Panc1 (cell line): ENCODE results near the gene CHCHD2. TPM values are rescaled to one million over a fixed set of nuclear protein-coding genes. Genes with fewer than 3 reads are reported as not detected.
"Not testable (repeated sequence)": the region's sequence is repeated elsewhere in the genome, so short reads cannot be mapped to it uniquely, and the experiment has no call there.

Experiments
- ATAC-seq: fragments of 200-7000 bp; cut with Tn5 transposase; 2 replicates; pipeline ENCODE4 v1.9.1; 2020; ENCODE audit warnings: mild to moderate bottlenecking, moderate library complexity
- BruUV-seq: library from RNA; stranded (reverse); fragments of 400-500 nt; replicated peaks from 2 replicates; lab custom pipeline; 2021; lab: Mats Ljungman, UMichigan
- CTCF ChIA-PET: fragments of 300-600 bp; sonication (Branson Sonifier 250); formaldehyde crosslinking; loops from one replicate; lab custom pipeline; 2022; ENCODE audit warnings: antibody characterized with exemption; lab: Charles Lee
- POLR2A ChIA-PET: fragments of 300-600 bp; sonication (Branson Sonifier 250); formaldehyde crosslinking; loops from one replicate; lab custom pipeline; 2022; ENCODE audit warnings: antibody characterized with exemption; lab: Charles Lee
- DNase-seq: peaks from one replicate; pipeline ENCODE4 v3.0.0-alpha.2; 2010; ENCODE audit warnings: low read depth, low spot score
- H3K27ac ChIP-seq: 2 replicates; pipeline ENCODE4 v1.5.1; 2011; ENCODE audit warnings: mild to moderate bottlenecking, low read length, inconsistent platforms
- H3K27me3 ChIP-seq: fragments of 200-500 bp; sonication (Bioruptor generic); 2 replicates; pipeline ENCODE4 v1.6.0; 2014; ENCODE audit warnings: low read length, inconsistent platforms; ENCODE audit not compliant: control insufficient read depth, insufficient read depth
- H3K36me3 ChIP-seq: fragments of 200-500 bp; sonication (Bioruptor generic); 2 replicates; pipeline ENCODE4 v1.5.1; 2014; ENCODE audit warnings: inconsistent platforms, mild to moderate bottlenecking, low read length, moderate library complexity; ENCODE audit not compliant: control insufficient read depth, insufficient read depth
- H3K4me1 ChIP-seq: 2 replicates; pipeline ENCODE4 v1.5.1; 2011; ENCODE audit warnings: inconsistent platforms, mild to moderate bottlenecking, low read length, moderate library complexity; ENCODE audit not compliant: control insufficient read depth, insufficient read depth
- H3K4me3 ChIP-seq, 2 experiments: 2 replicates each; pipeline ENCODE4 v1.5.1; 2011 to 2012; ENCODE audit warnings: low read depth in 2 of 2, low read length in 2 of 2, mild to moderate bottlenecking in 2 of 2, inconsistent platforms in 1 of 2, moderate library complexity in 1 of 2
- H3K9me3 ChIP-seq: fragments of 200-500 bp; sonication (Bioruptor generic); 2 replicates; pipeline ENCODE4 v1.5.1; 2014; ENCODE audit warnings: low read depth, mild to moderate bottlenecking, inconsistent platforms, low read length, moderate library complexity; ENCODE audit not compliant: control insufficient read depth, insufficient read depth
- POLR2AphosphoS5 ChIP-seq: IDR thresholded peaks from 2 replicates; pipeline ENCODE4 v1.6.1; 2012; ENCODE audit warnings: mild to moderate bottlenecking, low read depth, low read length, moderate library complexity
- SIN3A ChIP-seq: IDR thresholded peaks from 2 replicates; pipeline ENCODE4 v1.6.1; 2012; ENCODE audit warnings: low read depth, mild to moderate bottlenecking, low read length, moderate library complexity, borderline replicate concordance; ENCODE audit not compliant: insufficient read depth
- TCF7L2 ChIP-seq: IDR thresholded peaks from 2 replicates; pipeline ENCODE4 v1.6.1; 2011; ENCODE audit warnings: mild to moderate bottlenecking, low read depth, low read length, inconsistent platforms
- in situ Hi-C: cut with HindIII; loops from 2 replicates; pipeline ENCODE4 v1.10.0; 2016; ENCODE audit warnings: low sequenced_read_pairs, low pct_unique_long_range_greater_than_20kb
- intact Hi-C: fragments of 100-400 bp; cut with micrococcal nuclease; formaldehyde crosslinking; loops from one replicate; pipeline ENCODE4 v1.10.0; 2022; ENCODE audit not compliant: unreplicated experiment
- total RNA-seq: library from RNA; stranded (reverse); gene quantifications from one replicate; pipeline ENCODE4 v1.2.1, GENCODE V29; 2021; ENCODE audit not compliant: unreplicated experiment
- TF ChIP-seq, protein P1 (sequence below): fragments of 450-650 bp; IDR thresholded peaks from 2 replicates; pipeline ENCODE4 v1.5.1; 2017; ENCODE audit warnings: mild to moderate bottlenecking
- TF ChIP-seq, protein P2 (sequence below), 2 experiments: IDR thresholded peaks; 2 replicates each; pipeline ENCODE4 v1.6.1; 2011 to 2012; ENCODE audit warnings: low read depth in 2 of 2, control low read depth in 1 of 2, low read length in 1 of 2, mild to moderate bottlenecking in 1 of 2, moderate library complexity in 1 of 2; ENCODE audit not compliant: insufficient read depth in 1 of 2

The CHCHD2 gene
- total RNA-seq, 1 experiment from 2014 or later, result 666 TPM

DNA sequence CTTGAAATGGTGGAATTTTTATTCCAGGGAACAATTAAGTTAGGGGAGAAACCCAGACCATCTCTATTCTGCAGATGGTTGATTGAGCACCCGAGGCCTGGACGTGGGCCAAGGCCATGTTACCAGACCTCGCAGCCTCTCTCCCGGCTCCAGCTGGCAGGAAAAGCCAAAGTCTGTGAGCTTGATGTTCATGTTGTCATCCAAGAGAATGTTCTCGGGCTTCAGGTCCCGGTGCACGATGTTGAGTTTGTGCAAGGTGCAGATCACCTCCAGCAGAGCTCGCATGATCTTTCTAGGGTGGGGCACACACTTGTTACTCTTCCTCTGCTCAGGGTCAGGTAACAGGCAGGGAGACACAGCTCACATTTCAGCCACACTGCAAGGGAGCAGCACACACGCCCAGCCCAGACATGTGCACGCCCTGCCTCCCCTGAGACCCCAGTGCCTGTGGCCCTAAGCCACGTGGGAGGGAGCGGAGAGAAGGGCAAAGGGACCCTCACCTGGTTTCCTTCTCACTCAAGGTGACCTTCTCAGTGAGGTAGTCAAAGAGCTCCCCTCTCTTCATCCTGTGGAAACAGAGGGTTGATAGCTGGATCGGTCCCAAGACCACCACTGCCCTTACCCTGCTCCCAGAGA lies 23.0 kb downstream of the CHCHD2 start:
- Histone ChIP-seq H3K4me1 (peaks cover 14% of the 10 kb centered on the region), H3K27ac (no peak overlapping the region), H3K4me3 (no peak overlapping the region), H3K27me3 (no peaks in the 10 kb centered on the region), H3K9me3 (no peaks in the 10 kb centered on the region), H3K36me3 (no peaks in the 10 kb centered on the region)
- CTCF ChIA-PET, result no interaction called here
- POLR2A ChIA-PET, result interaction anchor here (0.6 kb wide), 1 partner anchor 40 kb away, joined by 8 read pairs; no protein-coding TSS in a partner anchor
- intact Hi-C loops (no loop called here), in situ Hi-C loops (no loop called here)
- DNase-seq, result no peak
- TF ChIP-seq POLR2AphosphoS5, result no peak
- TF ChIP-seq, protein P1, sequence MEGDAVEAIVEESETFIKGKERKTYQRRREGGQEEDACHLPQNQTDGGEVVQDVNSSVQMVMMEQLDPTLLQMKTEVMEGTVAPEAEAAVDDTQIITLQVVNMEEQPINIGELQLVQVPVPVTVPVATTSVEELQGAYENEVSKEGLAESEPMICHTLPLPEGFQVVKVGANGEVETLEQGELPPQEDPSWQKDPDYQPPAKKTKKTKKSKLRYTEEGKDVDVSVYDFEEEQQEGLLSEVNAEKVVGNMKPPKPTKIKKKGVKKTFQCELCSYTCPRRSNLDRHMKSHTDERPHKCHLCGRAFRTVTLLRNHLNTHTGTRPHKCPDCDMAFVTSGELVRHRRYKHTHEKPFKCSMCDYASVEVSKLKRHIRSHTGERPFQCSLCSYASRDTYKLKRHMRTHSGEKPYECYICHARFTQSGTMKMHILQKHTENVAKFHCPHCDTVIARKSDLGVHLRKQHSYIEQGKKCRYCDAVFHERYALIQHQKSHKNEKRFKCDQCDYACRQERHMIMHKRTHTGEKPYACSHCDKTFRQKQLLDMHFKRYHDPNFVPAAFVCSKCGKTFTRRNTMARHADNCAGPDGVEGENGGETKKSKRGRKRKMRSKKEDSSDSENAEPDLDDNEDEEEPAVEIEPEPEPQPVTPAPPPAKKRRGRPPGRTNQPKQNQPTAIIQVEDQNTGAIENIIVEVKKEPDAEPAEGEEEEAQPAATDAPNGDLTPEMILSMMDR, result no peak
- TF ChIP-seq, protein P2, sequence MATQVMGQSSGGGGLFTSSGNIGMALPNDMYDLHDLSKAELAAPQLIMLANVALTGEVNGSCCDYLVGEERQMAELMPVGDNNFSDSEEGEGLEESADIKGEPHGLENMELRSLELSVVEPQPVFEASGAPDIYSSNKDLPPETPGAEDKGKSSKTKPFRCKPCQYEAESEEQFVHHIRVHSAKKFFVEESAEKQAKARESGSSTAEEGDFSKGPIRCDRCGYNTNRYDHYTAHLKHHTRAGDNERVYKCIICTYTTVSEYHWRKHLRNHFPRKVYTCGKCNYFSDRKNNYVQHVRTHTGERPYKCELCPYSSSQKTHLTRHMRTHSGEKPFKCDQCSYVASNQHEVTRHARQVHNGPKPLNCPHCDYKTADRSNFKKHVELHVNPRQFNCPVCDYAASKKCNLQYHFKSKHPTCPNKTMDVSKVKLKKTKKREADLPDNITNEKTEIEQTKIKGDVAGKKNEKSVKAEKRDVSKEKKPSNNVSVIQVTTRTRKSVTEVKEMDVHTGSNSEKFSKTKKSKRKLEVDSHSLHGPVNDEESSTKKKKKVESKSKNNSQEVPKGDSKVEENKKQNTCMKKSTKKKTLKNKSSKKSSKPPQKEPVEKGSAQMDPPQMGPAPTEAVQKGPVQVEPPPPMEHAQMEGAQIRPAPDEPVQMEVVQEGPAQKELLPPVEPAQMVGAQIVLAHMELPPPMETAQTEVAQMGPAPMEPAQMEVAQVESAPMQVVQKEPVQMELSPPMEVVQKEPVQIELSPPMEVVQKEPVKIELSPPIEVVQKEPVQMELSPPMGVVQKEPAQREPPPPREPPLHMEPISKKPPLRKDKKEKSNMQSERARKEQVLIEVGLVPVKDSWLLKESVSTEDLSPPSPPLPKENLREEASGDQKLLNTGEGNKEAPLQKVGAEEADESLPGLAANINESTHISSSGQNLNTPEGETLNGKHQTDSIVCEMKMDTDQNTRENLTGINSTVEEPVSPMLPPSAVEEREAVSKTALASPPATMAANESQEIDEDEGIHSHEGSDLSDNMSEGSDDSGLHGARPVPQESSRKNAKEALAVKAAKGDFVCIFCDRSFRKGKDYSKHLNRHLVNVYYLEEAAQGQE (IDR thresholded peaks at IDR 0.05; ENCODE audit: insufficient read depth in 1 of 2, low read depth in 2 of 2, low read length in 1 of 2), result no peak
- TF ChIP-seq TCF7L2, result no peak
- no peak for TF ChIP-seq SIN3A
- no peak for ATAC-seq
- no TSS peak for BruUV-seq

DNA sequence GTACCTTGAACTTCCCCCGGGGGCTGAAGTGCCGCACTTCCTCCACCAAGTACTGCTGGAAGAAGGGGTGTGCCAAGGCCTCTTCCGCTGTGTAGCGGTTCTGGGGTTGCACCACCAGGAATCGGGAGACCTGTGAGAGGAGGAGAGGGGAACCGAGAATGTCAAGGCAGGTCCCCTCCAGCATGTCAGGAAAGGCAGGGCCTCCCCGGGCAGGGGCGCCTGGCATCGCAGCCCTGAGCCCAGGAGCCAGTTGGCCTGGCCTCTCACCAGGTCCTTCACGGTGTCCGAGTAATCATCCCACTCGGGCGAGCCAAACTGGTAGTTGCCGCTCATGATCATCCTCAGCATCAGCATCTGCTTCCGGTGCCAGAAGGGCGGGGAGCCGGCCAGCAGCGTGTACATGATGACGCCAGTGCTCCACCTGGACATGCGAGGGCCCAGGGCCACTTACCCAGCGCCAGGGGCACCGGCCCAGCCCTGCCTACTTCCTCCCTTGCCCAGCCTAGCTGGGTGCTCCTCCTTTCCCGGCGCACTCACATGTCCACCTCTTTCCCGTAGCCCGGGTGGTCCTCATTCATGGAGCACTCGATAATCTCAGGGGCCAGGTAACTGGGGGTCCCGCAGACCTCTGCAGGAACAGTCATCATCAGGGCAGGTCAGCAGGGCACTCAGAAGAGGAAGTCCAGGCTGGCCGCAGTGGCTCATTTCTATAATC lies 24.5 kb downstream of the CHCHD2 start:
- DNase-seq (no peak), ATAC-seq (no peak)
- CTCF ChIA-PET, result no interaction called here
- H3K27me3 ChIP-seq, result no peaks in the 10 kb centered on the region
- intact Hi-C loops, result no loop called here
- no peaks in the 10 kb centered on the region for H3K36me3 ChIP-seq
- no peaks in the 10 kb centered on the region for H3K9me3 ChIP-seq
- H3K4me1 ChIP-seq, result peaks cover 14% of the 10 kb centered on the region
- POLR2A ChIA-PET, result no interaction called here
- no peak overlapping the region for H3K27ac ChIP-seq
- BruUV-seq, result no TSS peak
- in situ Hi-C loops, result no loop called here
- no peak for TF ChIP-seq TCF7L2
- TF ChIP-seq, protein P1, result no peak
- TF ChIP-seq POLR2AphosphoS5, result no peak
- TF ChIP-seq SIN3A, result no peak
- TF ChIP-seq, protein P2 (IDR thresholded peaks at IDR 0.05; ENCODE audit: insufficient read depth in 1 of 2, low read depth in 2 of 2, low read length in 1 of 2), result no peak
- no peak overlapping the region for H3K4me3 ChIP-seq

DNA sequence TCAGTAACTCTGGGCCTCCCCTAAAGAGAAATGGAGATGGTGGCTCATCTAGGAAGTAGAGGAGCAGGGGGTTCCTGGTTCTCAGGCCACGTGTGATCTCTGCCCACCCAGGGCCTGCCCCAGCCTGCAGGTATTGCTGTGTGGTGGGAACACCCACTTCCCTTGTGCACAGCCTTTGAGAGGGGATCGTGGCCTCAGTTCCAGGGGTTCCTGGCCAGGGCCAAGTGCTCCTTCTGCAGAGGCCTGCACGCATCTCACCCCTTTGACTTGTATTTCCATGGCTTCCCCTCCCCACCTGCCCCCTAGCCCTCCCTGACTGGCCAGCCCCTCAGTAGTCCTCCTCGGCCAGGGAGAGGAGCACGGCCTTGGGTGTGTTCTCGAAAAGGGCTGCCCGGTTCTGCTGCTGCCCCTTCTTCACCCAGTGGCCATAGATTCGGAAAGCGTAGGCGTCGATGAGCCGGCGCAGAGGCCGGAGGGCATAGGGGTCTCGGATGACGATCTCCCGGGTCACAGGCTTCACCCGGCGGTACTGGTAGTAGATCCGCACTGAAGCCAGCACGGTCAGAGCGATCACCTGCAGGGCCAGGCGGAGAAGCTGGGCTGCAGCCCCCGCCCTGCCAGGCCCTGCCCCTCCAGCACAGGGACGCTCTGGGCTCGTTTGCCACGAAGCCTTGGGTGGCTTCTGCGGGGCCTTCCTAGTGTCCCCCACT lies 25.4 kb downstream of the CHCHD2 start:
- BruUV-seq, H3K27me3 ChIP-seq, DNase-seq, H3K9me3 ChIP-seq, H3K4me3 ChIP-seq, POLR2A ChIA-PET, in situ Hi-C loops, intact Hi-C loops, H3K27ac ChIP-seq, ATAC-seq, H3K36me3 ChIP-seq: not testable (repeated sequence)
- CTCF ChIA-PET, result interaction anchor here (0.6 to 1.5 kb wide), 2 partner anchors 14 to 30 kb away, joined by 6 read pairs; partner anchors contain the start of genes CCT6A and PSPH
- peaks cover 14% of the 10 kb centered on the region for H3K4me1 ChIP-seq
